ENCODE data around the gene GPR87.

DNA sequence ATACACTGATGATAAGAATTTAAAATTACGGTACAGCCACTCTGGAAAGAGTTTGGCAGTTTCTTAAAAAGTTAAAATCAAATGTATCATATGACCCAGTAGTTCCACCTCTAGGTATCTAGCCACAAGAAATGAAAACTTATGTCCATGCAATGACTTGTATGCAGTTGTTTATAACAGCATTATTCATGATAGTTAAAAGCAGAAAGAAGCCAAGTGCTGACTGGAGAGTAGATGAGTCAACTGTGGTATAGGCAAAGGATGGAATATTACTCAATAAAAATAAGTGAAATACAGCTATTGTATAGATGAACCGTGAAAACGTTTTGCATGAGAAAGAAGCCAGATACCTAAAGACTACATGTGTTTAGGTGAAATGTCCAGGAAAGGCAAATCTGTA lies 14.8 kb downstream of the GPR87 start:
- no peak for TF ChIP-seq EZH2 (IDR thresholded peaks at IDR 0.05)
- no peak for TF ChIP-seq POLR2AphosphoS5 (IDR thresholded peaks at IDR 0.05; ENCODE audit: borderline replicate concordance, low read depth, low read length)
- TF ChIP-seq FOXP2 (optimal IDR thresholded peaks at IDR 0.05; ENCODE audit: control extremely low read depth, extremely low read length, insufficient read depth): no peak
